Glomerular visceral epithelial cell (primary cell): ENCODE data around the gene ZNF638.

Source experiments
- DNase-seq: peaks from one replicate; pipeline ENCODE4 v3.0.0-alpha.2; 2016; ENCODE audit errors: extremely low spot score

ZNF638 gene

DNA sequence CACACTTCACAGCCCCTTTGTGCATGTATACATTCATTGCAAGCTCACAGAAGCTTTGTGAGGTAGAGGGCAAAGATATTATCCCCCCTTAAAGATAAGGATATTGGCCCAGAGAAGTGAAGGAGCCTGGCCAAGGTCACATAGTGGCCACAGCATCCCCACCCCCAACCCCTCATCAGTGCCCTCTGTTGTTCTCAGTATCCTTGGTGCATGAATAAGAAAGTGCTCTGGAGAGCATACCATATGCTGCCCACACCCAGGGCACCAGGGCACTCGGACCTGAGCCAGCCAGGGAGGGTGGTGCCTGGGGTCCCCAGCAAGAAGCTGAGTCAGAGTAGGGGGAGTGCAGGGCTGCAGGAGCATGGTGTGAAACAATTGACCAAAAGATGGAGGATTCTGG is 125.0 kb downstream of the ZNF638 start:
- peak; percentile 53 for DNase-seq

DNA sequence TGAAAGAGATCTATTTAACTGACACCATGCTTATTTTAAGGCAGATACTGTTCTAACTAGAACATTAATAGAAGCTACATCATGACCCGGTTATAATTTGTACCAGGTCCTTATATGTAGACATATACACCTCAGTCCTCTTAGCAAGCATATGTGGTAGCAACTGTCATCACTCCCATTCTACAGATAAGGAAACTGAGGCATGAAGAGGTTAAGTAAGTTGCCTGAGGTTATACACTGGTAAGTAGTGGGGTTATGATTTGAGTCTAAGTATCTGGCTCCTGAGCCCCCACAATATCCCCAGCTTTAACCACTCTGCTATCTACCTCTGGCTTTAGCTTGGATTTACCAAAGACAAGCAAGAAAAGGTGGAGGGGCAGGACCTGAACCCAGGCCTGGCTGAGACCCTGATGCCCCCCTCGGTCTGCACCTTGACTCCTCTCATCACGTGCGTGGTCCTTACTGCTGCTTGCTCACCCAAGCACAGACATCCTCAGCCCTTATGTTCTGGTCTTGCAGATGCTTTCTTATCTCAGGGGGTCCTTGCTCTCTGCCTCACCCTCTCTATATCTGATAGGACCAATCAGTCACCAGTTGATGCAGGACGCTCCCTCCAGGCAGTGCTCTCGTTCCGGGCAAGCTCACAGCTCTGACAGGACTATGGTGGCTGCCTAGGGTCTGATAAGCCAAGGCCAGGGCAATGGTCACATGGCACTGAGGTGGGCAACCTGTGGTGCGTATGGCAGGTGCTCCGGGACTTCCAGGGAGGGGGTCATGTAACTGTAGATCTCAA is 125.7 kb downstream of the ZNF638 start:
- DNase-seq, result no peak

DNA sequence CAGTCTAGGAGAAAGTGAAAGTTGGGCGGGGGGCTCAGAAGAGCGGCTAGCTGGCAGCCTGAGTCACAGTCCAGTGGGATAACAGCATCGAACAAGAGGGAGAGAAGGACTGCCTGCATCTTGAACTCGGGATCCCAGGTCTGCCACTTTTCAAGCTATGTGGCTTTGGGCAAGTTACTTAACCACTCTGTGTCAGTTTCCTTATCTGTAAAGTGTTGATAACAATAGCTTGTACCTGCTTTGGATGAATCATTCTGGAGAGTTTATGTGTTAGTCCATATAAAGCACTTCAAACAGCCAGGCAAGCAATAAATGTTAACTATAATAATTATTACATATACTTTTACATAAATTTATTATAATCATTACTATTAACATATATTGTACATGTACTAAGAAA is 126.3 kb downstream of the ZNF638 start:
- no peak for DNase-seq

DNA sequence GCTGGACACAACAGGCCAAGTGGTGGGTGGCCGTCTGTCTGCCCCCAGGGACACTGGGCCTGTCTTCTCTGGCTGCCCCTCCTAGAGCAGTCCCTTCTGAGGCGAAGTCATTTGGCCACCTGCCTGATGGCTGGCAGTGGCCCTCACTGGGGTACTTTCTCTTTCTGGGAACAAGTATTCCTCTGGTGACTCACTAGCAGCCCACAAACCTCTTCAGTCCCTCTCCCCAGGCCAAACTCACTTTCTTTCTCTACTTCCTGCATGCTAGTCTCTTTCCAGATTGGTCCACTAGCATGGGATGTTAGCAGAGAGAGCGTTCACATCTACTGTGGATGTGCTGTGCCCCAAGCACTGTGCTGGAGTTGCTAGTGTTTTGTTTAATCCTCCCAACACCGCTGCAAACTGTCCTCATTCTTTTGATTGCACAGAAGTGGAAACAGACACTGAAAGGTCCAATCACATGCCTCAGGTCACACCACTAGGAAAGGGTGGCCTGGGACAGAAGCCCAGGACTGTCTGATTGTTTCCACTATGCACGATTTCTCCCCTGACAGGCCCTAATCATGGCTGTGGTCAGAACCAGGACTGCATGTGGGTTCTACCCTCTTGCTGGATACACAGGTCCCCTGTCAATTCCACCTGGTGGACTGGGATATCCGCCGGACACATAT is 127.0 kb downstream of the ZNF638 start:
- peak; percentile 75 for DNase-seq

DNA sequence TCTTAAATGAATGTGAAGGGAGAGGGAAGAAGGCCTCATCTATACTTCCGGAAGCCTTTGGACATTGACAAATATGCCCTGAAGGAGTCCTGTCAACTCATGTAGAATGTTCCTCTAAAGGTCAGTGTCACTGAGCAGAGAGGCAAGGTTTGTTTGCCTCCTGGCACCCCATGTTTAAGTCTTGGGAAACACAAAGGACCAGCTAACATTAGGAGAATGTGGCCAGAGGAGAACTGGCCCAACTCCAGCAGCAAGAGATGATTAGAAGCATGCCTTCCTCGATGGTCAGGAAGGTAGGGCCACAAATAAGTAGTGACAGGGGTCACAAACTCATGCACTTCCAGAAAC is 127.5 kb downstream of the ZNF638 start:
- DNase-seq, result no peak

DNA sequence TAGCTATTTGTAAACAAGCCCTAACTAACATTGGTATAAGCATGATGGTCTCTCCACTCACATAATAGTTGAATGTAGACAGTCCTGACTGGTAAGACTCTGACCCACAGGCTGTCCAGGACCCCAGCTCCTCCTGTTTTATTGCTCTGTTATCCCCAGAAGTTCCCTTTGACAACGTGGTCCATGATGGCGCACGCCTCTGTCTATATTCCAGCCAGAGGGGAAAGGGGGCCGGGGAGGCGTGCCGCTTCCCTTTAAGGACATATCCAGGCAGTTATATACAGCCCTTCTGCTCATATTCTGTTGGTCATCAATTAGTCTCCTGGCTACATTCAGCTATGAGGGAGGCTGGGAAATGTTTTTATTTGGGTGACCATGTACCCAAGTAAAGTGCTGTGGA is 128.5 kb downstream of the ZNF638 start:
- DNase-seq, result no peak

DNA sequence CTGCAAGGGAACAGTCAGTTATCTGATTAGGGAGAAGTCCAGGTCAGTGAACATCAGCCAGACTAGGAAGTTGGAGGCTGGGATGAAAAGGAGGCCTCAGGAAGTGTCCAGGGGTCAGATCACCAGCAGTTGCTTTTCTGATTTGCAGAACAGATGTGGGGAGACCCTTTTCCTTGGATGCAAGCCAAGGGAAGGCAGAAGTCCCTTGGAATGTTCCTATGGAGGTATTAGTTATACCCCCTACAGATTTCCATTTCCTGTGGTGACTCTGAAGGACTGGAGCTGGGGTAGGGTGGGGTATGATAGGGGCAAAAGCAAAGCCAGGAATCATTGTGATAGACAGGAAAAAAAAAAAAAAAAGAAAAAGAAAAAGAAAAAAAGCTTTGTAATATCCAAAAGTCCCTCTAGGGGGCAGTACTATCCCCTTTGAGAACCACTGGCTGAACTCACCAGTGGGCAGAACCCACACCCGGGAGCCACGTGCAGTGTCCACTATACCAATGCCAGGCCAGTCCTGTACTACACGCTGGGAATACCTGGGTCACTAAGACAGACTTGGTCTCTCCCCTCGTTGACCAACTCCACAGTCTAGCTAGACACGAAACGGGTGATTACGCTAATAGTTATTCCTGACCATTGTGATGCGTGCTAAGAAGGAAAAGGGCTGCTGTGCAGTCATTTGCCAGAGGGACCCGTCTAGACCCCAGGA is 129.2 kb downstream of the ZNF638 start:
- DNase-seq, result peak; percentile 40

DNA sequence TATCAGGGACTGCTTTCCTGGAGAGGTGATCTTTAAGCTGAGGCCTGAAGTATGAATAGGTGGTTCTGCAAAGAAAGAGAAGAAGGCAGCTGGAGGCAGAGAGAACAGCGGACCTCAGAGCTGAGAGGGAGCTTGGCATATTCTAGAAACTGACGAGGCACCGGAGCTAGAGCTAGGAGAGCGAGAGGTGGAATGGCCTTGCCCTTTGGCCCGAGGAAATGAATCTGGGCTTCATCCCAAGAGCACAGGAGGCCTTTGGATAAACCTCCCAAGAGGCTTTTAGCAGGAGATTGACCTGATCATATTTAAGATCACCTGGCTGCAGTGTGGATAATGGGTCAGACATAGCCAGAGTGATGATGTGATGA is 129.7 kb downstream of the ZNF638 start:
- DNase-seq, result no peak

DNA sequence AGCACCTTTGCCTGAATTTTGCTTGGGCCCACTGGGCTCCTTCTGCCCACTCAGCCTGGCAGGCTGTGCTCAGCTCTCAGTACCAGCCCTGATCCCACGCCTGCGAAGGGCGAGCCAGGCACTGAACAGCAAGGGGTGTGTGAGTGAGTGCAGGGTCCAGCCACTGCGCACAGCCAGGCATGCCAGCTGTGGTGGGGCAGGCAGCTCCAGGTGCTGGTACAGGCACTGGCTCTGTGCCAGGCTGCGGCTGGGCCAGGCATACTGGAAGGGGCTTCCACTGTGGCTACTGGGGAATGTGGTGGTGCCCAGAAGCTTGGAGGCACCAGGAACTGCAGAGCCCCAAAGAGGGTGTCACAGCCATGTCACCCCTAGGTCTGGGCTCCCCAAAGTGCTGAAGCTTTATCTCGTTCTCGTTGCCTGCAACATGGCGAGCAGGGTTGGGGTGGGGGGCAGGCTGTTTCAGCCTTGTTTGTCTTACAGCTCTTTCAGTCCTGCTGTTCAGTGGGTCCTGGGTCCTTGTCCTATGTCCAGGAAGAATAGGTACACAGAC is 130.5 kb downstream of the ZNF638 start:
- DNase-seq, result no peak

DNA sequence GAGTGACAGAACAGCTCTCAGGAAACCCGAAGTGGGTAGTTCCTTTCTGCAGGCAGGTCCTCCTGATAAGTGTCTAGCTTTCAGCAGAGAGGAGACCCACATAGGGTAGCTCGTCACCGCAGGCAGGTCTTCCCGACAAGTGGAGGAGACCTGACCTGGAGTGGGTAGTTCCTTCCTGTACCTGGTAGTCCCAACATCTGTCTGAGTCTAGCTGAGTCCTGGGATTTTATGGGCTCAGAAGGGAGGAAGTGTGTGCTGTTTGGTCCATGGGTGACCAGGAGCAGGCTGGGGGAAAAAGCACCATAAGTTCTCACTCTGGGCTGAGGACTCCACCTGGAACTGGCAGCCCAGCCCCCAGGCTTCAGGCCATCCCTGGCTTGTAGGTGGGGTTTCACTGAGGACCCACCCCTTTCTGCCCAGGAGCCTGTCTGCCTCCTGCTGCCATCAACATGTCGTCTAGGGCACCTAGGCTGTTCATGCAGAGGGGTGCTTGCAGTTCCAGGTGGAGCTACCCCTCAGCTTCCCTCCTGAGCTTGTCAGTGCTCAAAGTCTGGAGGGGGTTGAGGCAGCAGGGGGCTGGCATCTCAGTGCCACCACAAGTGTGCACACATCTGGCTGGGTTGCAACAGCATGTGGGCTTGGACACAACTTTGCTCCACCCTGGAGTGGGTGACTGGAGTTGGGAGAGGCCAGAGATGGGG is 131.2 kb downstream of the ZNF638 start:
- no peak for DNase-seq

DNA sequence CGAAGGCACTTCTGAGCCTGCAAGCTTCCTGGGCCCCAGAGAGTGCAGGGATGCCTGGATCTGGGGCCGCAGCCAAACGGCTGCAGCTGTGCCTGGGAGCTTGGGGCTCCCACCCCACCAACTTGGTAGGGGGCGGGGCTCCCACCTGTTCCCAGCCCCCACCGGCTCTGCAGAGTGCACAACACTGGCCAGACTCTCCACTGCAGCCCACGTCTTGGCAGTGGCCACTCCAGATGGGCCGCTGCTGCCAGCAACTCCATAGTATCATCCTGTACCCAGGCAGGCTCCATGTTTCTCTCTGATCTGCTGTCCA is 131.7 kb downstream of the ZNF638 start:
- no peak for DNase-seq

DNA sequence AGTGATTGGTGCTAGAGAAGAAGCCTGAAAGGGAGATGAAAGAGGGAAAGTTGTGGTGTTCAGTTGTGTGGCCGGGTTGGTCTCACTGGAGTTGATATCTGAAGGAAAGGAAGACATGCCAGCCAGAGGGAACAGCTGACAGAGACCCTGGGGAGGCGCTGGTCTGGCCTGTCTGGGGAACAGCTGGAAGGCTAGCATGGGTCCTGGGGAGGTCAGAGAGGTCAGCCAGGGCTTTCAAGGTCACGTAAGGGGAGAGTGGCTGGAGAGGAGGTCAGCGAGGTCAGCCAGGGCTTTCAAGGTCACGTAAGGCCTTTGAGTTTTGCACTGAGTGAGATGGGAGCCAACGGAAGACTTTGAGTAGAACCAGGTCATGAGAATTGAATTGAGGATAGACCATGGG is 132.8 kb downstream of the ZNF638 start:
- DNase-seq, result no peak

DNA sequence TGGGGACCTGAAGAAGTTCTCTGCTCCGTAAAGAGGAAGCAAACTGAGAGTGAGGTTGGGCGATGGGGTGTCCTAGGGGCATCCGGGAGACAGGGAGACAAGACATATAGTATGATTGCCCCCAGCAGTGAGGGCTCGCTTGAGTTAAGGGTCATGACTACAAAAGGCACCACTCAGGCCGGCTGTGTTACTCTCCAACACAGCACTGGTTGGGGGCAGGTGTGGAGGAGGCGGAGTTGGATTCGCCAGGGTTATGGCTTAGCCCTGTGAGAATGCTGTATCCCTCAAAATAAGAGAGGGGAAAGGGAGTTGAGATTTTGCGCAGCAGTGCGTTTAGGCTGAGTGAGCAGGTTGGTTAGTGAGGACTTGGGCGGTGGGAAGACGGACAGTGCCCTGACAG is 133.8 kb downstream of the ZNF638 start:
- no peak for DNase-seq

DNA sequence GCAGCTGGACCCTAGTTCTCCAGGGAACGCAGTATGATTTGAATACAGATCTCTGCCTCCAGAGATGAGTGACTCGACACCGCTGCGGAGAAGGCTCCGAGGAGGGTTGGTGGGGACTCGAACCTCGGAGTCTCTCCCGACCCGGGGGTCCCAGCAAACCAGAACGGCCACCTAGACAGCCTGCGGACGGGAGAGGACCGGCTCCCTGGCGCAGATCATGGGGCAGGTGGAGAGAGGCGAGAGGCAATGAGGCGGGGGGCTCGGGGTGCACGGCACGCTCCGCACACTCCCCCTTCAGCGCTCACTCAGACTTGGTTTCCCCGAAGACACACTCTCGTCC is 134.3 kb downstream of the ZNF638 start:
- no peak for DNase-seq

DNA sequence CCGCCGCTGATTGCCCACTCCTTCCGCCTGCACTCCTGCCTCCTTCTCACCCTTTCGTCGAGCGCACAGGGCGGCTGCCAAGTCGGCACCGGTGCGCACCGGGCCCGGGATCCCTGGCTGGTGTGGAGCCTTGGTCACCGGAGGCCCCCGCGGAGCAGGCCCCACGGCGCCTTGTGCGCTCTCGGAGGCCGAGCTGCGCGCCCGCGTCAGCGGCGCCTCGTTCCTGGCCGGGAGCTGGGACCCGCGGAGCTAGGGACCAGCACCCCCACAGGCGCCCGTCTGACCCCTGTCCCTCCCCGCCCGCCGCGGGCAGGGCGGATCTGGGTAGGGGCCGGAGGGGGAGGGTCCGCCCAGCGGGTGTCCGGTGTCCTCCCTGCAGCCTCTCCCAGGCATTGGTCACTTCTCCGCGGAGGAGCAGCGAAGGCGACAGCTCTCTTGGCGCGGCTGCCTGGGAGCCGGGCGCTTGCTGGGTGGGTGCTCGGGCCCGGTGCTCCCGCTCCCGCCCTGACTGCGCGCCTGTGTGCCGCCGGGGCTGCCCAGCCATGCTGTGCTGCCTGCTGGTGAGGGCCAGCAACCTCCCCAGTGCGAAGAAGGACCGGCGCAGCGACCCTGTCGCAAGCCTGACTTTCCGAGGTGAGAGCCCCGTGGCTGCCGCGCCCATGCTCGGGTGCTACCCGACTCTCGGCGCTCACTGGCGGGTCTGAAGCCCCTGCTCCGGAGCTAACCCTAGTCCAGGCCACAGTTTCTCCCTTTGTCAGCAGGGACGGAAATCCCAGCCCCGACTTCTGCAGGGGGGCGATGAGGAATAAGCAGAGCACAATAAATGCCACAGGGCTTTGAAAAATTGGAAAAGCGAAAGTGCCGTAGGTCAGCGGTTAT is 135.0 kb downstream of the ZNF638 start:
- peak; percentile 63 for DNase-seq

DNA sequence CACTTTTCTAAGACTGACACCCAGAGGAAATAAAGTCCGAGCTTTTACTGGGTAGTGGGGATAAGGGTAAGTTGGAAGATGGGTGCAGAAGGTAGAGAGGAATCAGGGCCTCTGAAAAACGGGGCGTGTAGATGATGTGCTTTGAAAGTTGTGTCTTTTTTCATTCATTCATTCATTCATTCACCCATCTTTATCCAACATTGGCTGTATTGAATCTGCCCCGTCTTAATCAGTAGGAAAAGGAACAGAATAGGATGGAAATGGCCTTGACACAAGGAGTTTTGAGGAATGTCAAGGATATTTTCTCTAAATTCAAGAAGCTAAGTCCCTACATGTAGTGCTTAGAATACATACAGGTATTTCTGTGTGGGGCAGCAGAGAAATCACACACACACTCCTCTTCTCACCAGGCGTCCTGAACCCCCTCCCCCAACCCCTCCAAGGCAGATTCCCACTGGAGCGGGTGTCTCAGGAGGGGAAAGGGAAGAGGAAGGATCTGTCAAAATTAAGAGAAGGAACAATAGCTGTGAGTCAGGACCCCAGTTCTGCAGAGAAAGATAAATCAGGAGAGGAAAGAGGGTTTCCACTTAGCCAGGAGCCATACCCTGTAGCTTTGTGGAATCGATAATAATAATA is 135.7 kb downstream of the ZNF638 start:
- DNase-seq, result no peak

DNA sequence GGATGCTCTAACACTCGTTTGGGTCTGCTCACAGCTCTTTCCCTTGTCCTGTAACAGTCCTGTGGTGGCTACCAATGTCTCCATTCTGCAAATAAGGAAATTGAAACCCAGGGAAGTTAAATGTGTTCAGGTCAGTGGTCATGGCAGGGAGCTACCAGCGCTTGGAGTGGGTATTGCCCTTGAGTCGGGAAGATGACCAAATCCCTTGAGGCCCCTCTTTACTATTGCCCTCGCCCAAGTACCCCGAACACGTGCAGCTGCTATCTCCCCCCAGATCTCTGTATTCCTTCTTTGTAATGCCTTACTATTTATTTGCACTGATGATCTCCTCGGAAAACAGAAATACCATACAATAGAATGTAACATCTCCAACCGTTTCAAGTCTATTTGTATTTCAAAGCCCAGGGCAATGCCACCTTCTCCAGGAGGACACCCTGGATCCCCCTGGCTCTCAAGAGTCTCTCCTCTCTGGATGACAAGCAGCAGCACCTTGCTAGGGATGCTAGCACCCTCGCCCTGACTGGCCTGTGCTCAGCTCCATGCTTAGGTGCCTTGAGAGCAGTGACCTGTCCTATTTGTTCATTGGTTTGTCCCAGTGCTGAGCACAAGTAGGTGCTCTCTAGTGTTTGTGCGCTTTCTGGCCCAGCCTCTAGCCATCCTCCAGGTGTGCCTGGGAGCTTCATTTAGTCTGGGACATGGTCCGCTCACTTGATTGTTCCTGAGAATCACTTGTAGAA is 136.9 kb downstream of the ZNF638 start:
- no peak for DNase-seq

DNA sequence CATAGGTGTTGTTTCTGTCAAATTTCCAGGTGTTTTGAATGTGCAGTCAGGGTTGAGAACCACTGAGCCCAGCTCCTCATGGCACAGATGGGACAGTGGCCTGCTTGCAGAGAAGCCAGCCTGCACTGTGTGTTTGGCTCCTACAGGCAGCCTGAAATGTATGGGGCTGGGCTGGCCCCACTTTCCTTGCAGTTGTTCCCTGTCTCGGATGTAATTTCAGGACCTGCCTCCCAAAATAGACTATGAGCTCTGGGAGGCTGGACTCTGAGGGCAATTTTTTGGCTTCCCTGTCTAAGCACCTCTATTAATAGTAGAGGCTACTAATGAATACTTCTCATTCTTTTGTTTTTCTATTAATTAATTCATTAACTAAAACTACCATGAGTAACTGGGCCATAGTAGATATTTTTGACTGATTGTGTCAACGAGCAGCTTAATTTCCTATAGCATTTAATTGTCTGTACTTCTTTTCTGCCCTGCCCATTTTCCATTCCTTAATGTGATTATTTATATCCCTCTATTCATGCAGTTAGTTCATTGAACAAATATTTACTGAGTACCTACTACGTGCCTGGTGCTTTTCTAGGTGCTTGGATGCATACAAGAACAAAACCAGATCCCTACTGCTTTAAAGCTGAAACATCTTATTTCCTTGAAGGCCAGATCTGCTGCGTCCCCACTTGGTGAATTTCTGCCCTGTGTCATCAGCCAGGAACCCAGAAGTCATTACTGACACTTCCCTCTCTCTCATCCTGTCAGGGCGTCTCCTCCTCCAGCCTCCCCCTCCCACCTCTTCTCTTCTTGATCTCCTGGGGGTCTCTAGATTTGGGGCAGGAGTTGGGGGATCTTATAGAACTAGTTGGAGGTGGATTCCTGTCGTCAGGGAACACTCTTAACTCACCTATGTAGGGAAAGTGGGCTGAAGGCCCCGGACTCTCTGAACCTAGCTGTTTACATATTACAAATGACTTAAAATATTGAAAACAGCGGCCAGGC is 138.1 kb downstream of the ZNF638 start:
- no peak for DNase-seq

DNA sequence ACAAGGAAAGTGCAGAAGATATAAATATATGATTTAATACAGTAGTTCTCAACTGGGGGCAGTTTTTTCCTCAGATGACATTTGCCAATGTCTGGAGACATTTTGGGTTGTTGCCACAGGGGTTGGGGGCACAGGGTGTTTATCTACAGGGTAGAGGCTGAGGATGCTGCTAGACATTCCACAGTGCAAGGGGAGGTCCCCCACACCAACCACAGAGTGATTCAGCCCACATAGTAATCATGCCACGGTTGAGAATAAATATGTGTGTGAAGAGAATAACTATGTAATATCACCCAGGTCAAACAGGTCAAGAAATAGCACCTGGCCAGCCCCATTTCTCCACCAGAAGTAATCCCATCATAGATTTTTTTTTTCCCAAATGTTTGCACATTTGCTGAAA is 139.7 kb downstream of the ZNF638 start:
- DNase-seq, result peak; percentile 89
